DMS53 treated with DMSO at 0.1 percent for 48 hours (cell line): ENCODE measurements around the gene APPL2.

Source experiments
- DNase-seq: peaks from one replicate; lab custom pipeline; 2025; ENCODE audit not compliant: unreplicated experiment; lab: John Stamatoyannopoulos, UW

APPL2 gene

GRCh38 chr12:105141320-105141922, 94.6 kb downstream of the APPL2 start:
- DNase-seq, result no peak

DNA sequence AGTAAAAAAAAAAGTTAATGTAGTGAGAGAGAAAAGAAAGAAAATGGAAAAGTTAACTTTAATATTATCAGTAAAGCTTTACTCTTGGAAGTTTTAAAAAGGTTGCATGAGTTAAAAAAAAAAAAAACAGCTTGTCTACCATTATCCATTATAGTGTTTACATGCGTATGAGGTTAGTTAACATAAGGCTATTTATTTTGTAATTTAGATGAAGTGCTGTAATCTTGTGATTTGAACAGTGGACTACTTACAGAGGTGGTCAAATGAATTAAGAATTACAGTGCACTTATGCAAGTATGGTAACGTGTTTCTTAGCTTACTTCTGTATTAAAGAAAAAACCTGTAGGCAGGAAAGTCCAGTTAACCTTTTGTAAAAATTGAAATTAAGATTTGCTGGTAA, 97.7 kb downstream of the APPL2 start:
- DNase-seq, result no peak
